Measurements from ENCODE around the gene CORIN. TPM values are rescaled to one million over a fixed set of nuclear protein-coding genes. Genes with fewer than 3 reads are reported as not detected.

CORIN gene
- total RNA-seq, 6 experiments from 2014 or later = 0.12 to 0.44 (median 0.16) TPM; not detected in 1

DNA sequence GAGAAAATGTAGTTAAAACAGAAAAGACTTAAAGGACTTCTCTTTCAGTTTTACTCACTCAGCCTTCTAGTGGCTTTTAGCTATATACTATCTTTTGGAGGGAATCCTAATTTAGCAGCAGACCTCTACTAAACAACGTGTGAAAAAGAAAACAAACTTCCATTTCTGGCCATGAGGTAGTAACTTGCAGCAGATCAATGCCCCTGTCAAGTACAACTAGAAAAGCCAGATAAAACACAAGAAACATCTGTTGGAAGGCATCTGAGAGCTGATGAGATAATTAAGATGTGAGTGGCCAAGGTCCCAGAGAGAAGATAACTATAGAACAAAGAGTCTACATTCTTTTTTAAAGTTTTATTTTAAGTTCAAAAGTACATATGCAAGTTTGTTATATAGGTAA is 101.7 kb downstream of the CORIN start:
- H3K27me3 ChIP-seq = no peaks in the 10 kb centered on the region
- H3K27ac ChIP-seq = no peak overlapping the region
- no peak overlapping the region for H3K4me3 ChIP-seq
- DNase-seq (no peak), ATAC-seq (no peak)
- TF ChIP-seq CTCF (IDR thresholded peaks at IDR 0.05) (no peak), POLR2A (IDR thresholded peaks at IDR 0.05) (no peak)
- peaks cover 0 to 3% (median 0%) of the 10 kb centered on the region in 4 donors for H3K9me3 ChIP-seq
- H3K4me1 ChIP-seq = no peaks in the 10 kb centered on the region
- WGBS (ENCODE audit: insufficient coverage, low coverage, low lambda C conversion rate, missing lambda C conversion rate) = 10% methylated on average over 1 of the region's 1 CpG
- intact Hi-C loops (cut with DNase I) = no loop called here
- H3K36me3 ChIP-seq = no peaks in the 10 kb centered on the region

- ATAC-seq (peak in 1 of 4 donors; percentile 61), DNase-seq (no peak)
- Histone ChIP-seq H3K9me3 (no peaks in the 10 kb centered on the region), H3K27ac (no peak overlapping the region), H3K4me1 (no peaks in the 10 kb centered on the region), H3K36me3 (no peaks in the 10 kb centered on the region), H3K27me3 (no peaks in the 10 kb centered on the region), H3K4me3 (no peak overlapping the region)
- intact Hi-C loops (cut with DNase I) = no loop called here
- no peak for TF ChIP-seq POLR2A (IDR thresholded peaks at IDR 0.05)
- no peak for TF ChIP-seq CTCF (IDR thresholded peaks at IDR 0.05)
- WGBS (ENCODE audit: insufficient coverage, low coverage, low lambda C conversion rate, missing lambda C conversion rate) = 38% methylated on average over 8 of the region's 9 CpGs
Observed at GRCh38 chr4:47733302-47734175, 104.3 kb downstream of the CORIN start.

DNA sequence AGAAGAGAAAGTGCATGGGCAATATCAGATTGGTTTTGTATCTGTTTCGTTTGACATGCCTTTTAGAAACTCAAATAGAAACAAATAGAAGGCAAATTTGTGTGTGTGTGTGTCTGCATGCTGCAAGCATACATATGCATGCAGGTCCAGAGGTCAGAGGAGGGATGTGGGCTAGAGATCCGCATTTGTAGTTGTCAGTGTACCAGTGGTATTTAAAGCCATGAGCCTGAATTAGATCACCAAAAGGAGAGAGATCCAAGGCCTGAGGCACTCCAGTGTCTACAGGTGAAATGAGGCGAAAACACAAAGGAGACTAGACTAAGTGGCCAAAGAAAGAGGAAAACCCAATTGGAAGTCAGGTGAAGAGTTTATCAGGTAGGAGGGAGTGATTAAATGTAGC is 106.7 kb downstream of the CORIN start:
- WGBS (ENCODE audit: insufficient coverage, low coverage, low lambda C conversion rate, missing lambda C conversion rate) = 66% methylated on average over 3 of the region's 3 CpGs
- Histone ChIP-seq H3K27ac (no peak overlapping the region), H3K4me3 (no peak overlapping the region), H3K9me3 (no peaks in the 10 kb centered on the region), H3K36me3 (no peaks in the 10 kb centered on the region), H3K27me3 (no peaks in the 10 kb centered on the region), H3K4me1 (no peaks in the 10 kb centered on the region)
- intact Hi-C loops (cut with DNase I) = no loop called here
- TF ChIP-seq POLR2A (IDR thresholded peaks at IDR 0.05) (no peak), CTCF (IDR thresholded peaks at IDR 0.05) (no peak)
- DNase-seq (no peak), ATAC-seq (no peak)

- DNase-seq = no peak
- H3K4me1 ChIP-seq = no peaks in the 10 kb centered on the region
- H3K27me3 ChIP-seq = no peaks in the 10 kb centered on the region
- ATAC-seq = no peak
- intact Hi-C loops (cut with DNase I) = no loop called here
- no peak overlapping the region for H3K4me3 ChIP-seq
- H3K36me3 ChIP-seq = no peaks in the 10 kb centered on the region
- H3K27ac ChIP-seq = no peak overlapping the region
- 81% methylated on average over 6 of the region's 6 CpGs for WGBS (ENCODE audit: insufficient coverage, low coverage, low lambda C conversion rate, missing lambda C conversion rate)
- TF ChIP-seq POLR2A (IDR thresholded peaks at IDR 0.05) (no peak), CTCF (IDR thresholded peaks at IDR 0.05) (no peak)
- no peaks in the 10 kb centered on the region for H3K9me3 ChIP-seq
Observed at GRCh38 chr4:47729131-47729680, 108.7 kb downstream of the CORIN start.
